Osteocyte (in vitro differentiated cells): Measurements from ENCODE around the gene FOXA3. TPM values are rescaled to one million over a fixed set of nuclear protein-coding genes. Genes with fewer than 3 reads are reported as not detected.

ENCODE experiments used
- DNase-seq: peaks from one replicate; pipeline ENCODE4 v3.0.0; 2021; ENCODE audit warnings: mixed read lengths; ENCODE audit not compliant: unreplicated experiment; ENCODE audit errors: extremely low spot score
- H3K27ac Mint-ChIP-seq: one replicate; pipeline ENCODE4 v1.8.0; 2021; ENCODE audit warnings: mild to moderate bottlenecking, mixed read lengths; ENCODE audit not compliant: unreplicated experiment
- H3K27me3 Mint-ChIP-seq: one replicate; pipeline ENCODE4 v1.8.0; 2021; ENCODE audit warnings: mixed read lengths; ENCODE audit not compliant: unreplicated experiment
- H3K36me3 Mint-ChIP-seq: one replicate; pipeline ENCODE4 v1.8.0; 2021; ENCODE audit warnings: mixed read lengths; ENCODE audit not compliant: unreplicated experiment
- H3K4me1 Mint-ChIP-seq: one replicate; pipeline ENCODE4 v1.8.0; 2021; ENCODE audit warnings: mixed read lengths; ENCODE audit not compliant: unreplicated experiment
- H3K4me3 Mint-ChIP-seq: one replicate; pipeline ENCODE4 v1.8.0; 2021; ENCODE audit warnings: mild to moderate bottlenecking, moderate library complexity, mixed read lengths; ENCODE audit not compliant: unreplicated experiment
- H3K9me3 Mint-ChIP-seq: one replicate; pipeline ENCODE4 v1.8.0; 2021; ENCODE audit warnings: mixed read lengths; ENCODE audit not compliant: unreplicated experiment
- CTCF ChIP-seq: fragments of 200-600 bp; sonication (generic); IDR thresholded peaks from 2 replicates; pipeline ENCODE4 v1.5.0; 2021; ENCODE audit warnings: antibody characterized with exemption, mild to moderate bottlenecking, moderate library complexity
- total RNA-seq: library from RNA; stranded (reverse); gene quantifications from 2 replicates; pipeline ENCODE4 v1.2.1, GENCODE V29; 2021

The FOXA3 gene
- total RNA-seq, 1 donor from 2014 or later: not detected

DNA sequence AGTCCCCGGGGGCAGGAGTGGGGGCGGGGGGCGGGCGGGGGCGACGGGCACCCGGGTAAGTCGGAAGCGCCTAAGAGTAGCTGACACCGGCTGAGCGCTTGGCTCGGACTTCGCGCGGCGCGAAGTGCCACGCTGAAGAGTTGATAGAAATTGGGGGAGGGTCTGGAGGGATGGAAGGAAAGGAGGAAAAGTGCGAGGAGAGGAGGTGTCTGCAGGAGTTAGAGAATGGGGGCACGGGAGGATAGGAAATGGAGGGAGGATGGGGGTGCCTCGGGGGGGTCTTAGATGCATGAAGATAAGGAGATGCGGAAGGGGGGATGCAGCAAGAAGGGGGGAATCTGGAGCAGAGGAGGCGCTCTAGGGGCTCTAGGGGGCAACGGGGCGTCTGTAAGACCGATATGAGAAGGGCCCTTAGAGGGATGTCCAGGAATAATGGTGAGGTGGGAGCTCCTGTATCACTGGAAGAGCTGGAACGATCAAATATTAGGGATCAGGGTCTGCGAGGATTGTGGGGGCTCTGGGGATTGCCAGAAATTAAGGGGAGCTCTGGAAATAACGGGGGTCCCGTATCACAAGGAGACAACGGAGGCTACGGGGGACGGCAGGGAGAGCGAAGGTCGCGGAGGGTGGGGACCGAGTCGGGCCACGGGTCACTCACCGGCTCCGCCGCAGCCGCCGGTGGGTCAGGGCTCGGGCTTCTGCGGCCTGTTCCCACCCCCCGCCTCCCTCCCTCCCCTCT, 38.0 kb downstream of the FOXA3 start, which contains the start of gene MYPOP:
Gene MYPOP (minus strand): TSS at position 702 of the 739 bp plus-strand sequence. CDS start 840 bp downstream, outside the sequence.
- Mint-ChIP-seq H3K9me3 (no peaks in the 10 kb centered on the region), H3K27ac (peak within 1 kb of the TSS; percentile 79), H3K4me3 (peak within 1 kb of the TSS; percentile 90)

GRCh38 chr19:45902651-45903625, 38.8 kb downstream of the FOXA3 start:
- no peaks in the 10 kb centered on the region for H3K27me3 Mint-ChIP-seq
- TF ChIP-seq CTCF: no peak
- peak; percentile 100 for DNase-seq
- H3K4me3 Mint-ChIP-seq: peak overlapping the region; percentile 90
- H3K27ac Mint-ChIP-seq: peak overlapping the region; percentile 69
- H3K36me3 Mint-ChIP-seq: peaks cover 10% of the 10 kb centered on the region
- H3K4me1 Mint-ChIP-seq: peaks cover 12% of the 10 kb centered on the region
- H3K9me3 Mint-ChIP-seq: no peaks in the 10 kb centered on the region

More for the DNA sequence above, 38.0 kb downstream of the FOXA3 start, which contains the start of gene MYPOP:
- Mint-ChIP-seq H3K36me3 (peaks cover 10% of the 10 kb centered on the region), H3K4me1 (peaks cover 12% of the 10 kb centered on the region), H3K27me3 (no peaks in the 10 kb centered on the region)
- no peak for TF ChIP-seq CTCF
- no peak for DNase-seq

GRCh38 chr19:45905011-45905410, 40.9 kb downstream of the FOXA3 start:
- Mint-ChIP-seq H3K4me1 (peaks cover 12% of the 10 kb centered on the region), H3K4me3 (no peak overlapping the region), H3K36me3 (peaks cover 2% of the 10 kb centered on the region), H3K9me3 (no peaks in the 10 kb centered on the region), H3K27ac (no peak overlapping the region), H3K27me3 (peaks cover 3% of the 10 kb centered on the region)
- TF ChIP-seq CTCF: no peak
- DNase-seq: no peak

- Mint-ChIP-seq H3K36me3 (no peaks in the 10 kb centered on the region), H3K4me3 (no peak overlapping the region), H3K27ac (no peak overlapping the region), H3K4me1 (peaks cover 5% of the 10 kb centered on the region), H3K27me3 (peaks cover 10% of the 10 kb centered on the region), H3K9me3 (no peaks in the 10 kb centered on the region)
- no peak for DNase-seq
- no peak for TF ChIP-seq CTCF
These were observed 42.1 kb downstream of the FOXA3 start for GRCh38 chr19:45906221-45906620.
